ENCODE results near the gene NOXRED1. TPM values are rescaled to one million over a fixed set of nuclear protein-coding genes. Genes with fewer than 3 reads are reported as not detected.
"Not testable (repeated sequence)": the region's sequence is repeated elsewhere in the genome, so short reads cannot be mapped to it uniquely, and the experiment has no call there.

NOXRED1 gene
- total and polyA plus RNA-seq, 2 donors from 2014 or later = 0.28 to 0.57 TPM

DNA sequence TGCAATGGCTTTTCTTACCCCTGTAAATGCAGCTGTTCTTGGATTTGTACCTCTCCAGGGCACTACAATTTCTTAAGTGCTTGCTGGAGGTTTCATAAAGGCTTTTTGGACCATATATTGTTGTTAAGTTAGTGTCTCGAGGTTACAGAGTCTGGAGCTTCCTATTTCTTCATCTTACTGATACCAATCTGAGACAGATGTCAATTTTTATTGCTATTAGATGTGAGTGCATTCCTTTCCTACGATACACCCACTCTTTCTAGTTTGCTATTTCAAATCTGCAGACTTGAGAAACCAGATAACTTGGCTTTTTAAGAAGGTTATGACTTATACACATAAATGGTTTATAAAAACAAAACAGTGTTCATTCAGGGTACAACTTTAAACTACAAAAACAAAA is 2.1 kb downstream of the NOXRED1 start:
- FAIRE-seq (no peak), DNase-seq (no peak)
- no peaks in the 10 kb centered on the region for H3K27me3 ChIP-seq (ENCODE audit: control insufficient read depth, insufficient read depth, low read length)
- no peak for TF ChIP-seq CTCF (IDR thresholded peaks at IDR 0.05; ENCODE audit: borderline replicate concordance, extremely low read depth, insufficient read depth)
- peaks cover 0 to 12% (median 0%) of the 10 kb centered on the region in 3 donors for H3K9me3 ChIP-seq (ENCODE audit: control insufficient read depth in 2 of 3, insufficient read depth in 1 of 3, low read length in 3 of 3)
- no peaks in the 10 kb centered on the region for H3K4me1 ChIP-seq (ENCODE audit: control insufficient read depth in 2 of 3, insufficient read depth in 2 of 3, low read depth in 1 of 3, low read length in 3 of 3)
- H3K27ac ChIP-seq (ENCODE audit: low read depth in 2 of 2, low read length in 2 of 2) = no peak overlapping the region
- peaks cover 6 to 25% (median 17%) of the 10 kb centered on the region in 3 donors for H3K36me3 ChIP-seq (ENCODE audit: control insufficient read depth in 2 of 3, insufficient read depth in 3 of 3, low read length in 3 of 3)
- intact Hi-C loops (cut with DNase I) = no loop called here
- H3K4me3 ChIP-seq (ENCODE audit: low read length in 3 of 3) = no peak overlapping the region
- no peak overlapping the region for H3K9ac ChIP-seq (ENCODE audit: low read length in 3 of 3)

DNA sequence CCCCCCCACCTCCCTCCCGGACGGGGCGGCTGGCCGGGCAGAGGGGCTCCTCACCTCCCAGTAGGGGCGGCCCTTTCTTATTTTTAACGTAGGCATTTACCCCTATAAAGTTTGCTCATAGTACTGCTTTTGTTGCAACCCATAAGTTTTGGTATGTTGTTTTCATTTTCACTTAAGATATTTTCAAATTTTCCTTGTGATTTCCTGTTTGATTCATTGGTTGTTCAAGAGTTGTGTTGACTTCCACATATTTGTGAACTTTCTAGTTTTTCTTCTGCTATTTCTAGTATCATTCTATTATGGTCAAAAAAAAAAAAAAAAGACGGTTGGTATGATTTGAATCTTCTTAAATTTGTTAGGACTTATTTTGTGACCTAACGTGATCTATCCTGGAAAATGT is 6.5 kb downstream of the NOXRED1 start:
- TF ChIP-seq CTCF (IDR thresholded peaks at IDR 0.05; ENCODE audit: borderline replicate concordance, extremely low read depth, insufficient read depth) = no peak
- Histone ChIP-seq H3K4me3 (ENCODE audit: low read length in 3 of 3) (no peak overlapping the region), H3K4me1 (ENCODE audit: control insufficient read depth in 2 of 3, insufficient read depth in 2 of 3, low read depth in 1 of 3, low read length in 3 of 3) (no peaks in the 10 kb centered on the region), H3K9ac (ENCODE audit: low read length in 3 of 3) (no peak overlapping the region), H3K27me3 (ENCODE audit: control insufficient read depth, insufficient read depth, low read length) (no peaks in the 10 kb centered on the region), H3K9me3 (ENCODE audit: control insufficient read depth in 2 of 3, insufficient read depth in 1 of 3, low read length in 3 of 3) (peaks cover 0 to 12% (median 0%) of the 10 kb centered on the region in 3 donors), H3K36me3 (ENCODE audit: control insufficient read depth in 2 of 3, insufficient read depth in 3 of 3, low read length in 3 of 3) (peaks cover 0 to 2% (median 0%) of the 10 kb centered on the region in 3 donors), H3K27ac (ENCODE audit: low read depth in 2 of 2, low read length in 2 of 2) (no peak overlapping the region)
- FAIRE-seq = no peak
- intact Hi-C loops (cut with DNase I) = no loop called here
- DNase-seq = no peak

DNA sequence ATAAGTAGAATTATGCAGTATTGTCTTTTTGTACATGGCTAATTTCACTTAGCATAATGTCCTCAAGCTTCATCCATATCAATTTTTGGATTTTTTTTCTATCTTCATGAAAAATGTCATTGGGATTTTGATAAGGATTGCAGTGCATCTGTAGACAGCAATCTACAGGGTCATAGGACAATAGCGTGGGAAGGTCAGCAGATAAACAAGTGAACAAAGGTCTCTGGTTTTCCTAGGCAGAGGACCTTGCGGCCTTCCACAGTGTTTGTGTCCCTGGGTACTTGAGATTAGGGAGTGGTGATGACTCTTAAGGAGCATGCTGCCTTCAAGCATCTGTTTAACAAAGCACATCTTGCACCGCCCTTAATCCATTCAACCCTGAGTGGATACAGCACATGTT is 7.2 kb downstream of the NOXRED1 start:
- peaks cover 0 to 12% (median 0%) of the 10 kb centered on the region in 3 donors for H3K9me3 ChIP-seq (ENCODE audit: control insufficient read depth in 2 of 3, insufficient read depth in 1 of 3, low read length in 3 of 3)
- H3K4me3 ChIP-seq (ENCODE audit: low read length in 3 of 3); DNase-seq; H3K9ac ChIP-seq (ENCODE audit: low read length in 3 of 3); H3K4me1 ChIP-seq (ENCODE audit: control insufficient read depth in 2 of 3, insufficient read depth in 2 of 3, low read depth in 1 of 3, low read length in 3 of 3); H3K27ac ChIP-seq (ENCODE audit: low read depth in 2 of 2, low read length in 2 of 2); H3K27me3 ChIP-seq (ENCODE audit: control insufficient read depth, insufficient read depth, low read length); FAIRE-seq; H3K36me3 ChIP-seq (ENCODE audit: control insufficient read depth in 2 of 3, insufficient read depth in 3 of 3, low read length in 3 of 3); intact Hi-C loops (cut with DNase I): not testable (repeated sequence)

DNA sequence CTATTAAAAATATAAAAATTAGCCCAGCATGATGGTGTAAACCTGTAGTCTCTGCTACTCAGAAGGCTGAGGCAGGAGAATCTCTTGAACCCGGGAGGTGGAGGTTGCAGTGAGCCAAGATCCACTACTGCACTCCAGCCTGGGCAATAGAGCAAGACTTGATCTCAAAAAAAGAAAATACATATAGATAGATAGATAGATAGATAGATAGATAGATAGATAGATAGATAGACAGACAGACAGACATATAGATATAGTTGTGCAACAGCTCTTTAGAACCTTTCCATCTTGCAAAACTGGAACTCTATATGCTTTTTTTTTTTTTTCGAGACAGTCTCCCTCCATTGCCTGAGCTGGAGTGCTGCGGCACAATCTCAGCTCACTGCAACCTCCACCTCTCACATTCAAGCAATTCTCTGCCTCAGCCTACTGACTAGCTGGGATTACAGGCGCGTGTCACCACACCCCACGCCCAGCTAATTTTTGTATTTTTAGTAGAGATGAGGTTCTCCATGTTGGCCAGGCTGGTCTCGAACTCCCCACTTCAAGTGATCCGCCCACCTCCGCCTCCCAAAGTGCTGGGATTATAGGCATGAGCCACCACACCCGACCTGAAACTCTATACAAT is 7.8 kb downstream of the NOXRED1 start:
- FAIRE-seq; H3K36me3 ChIP-seq (ENCODE audit: control insufficient read depth in 2 of 3, insufficient read depth in 3 of 3, low read length in 3 of 3); H3K27me3 ChIP-seq (ENCODE audit: control insufficient read depth, insufficient read depth, low read length); DNase-seq; H3K9ac ChIP-seq (ENCODE audit: low read length in 3 of 3); H3K4me3 ChIP-seq (ENCODE audit: low read length in 3 of 3); H3K4me1 ChIP-seq (ENCODE audit: control insufficient read depth in 2 of 3, insufficient read depth in 2 of 3, low read depth in 1 of 3, low read length in 3 of 3); intact Hi-C loops (cut with DNase I); H3K27ac ChIP-seq (ENCODE audit: low read depth in 2 of 2, low read length in 2 of 2): not testable (repeated sequence)
- H3K9me3 ChIP-seq (ENCODE audit: control insufficient read depth in 2 of 3, insufficient read depth in 1 of 3, low read length in 3 of 3) = peaks cover 0 to 12% (median 0%) of the 10 kb centered on the region in 3 donors

Measured in kidney (tissue), 14 donors.